COLO829 (cell line): Measurements from ENCODE around the gene CACFD1.
"Not testable (repeated sequence)": the region's sequence is repeated elsewhere in the genome, so short reads cannot be mapped to it uniquely, and the experiment has no call there.

Experiments used
- DNase-seq: peaks from one replicate; pipeline ENCODE4 v3.0.0; 2012; ENCODE audit warnings: low spot score

CACFD1 gene

DNA sequence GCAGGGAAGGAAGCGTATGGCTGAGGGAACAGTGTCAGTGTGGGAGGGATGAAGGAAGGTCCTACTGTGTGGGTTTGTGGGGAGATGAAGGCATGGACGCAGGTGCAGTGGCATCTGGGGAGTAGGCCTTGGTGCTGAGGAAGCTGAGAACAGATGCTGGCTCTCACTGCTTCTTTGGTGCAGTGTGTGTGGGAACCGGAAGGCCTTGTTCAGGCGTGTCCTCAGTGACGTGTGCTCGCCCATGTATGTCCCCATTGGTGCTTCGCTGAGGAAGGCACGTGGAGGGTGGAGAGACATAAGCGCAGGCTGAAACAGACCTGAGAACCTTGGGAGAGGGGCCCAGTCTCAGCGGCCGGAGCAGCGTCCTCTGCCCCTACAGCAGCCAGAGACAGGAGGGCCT is 18.9 kb upstream of the CACFD1 start:
- no peak for DNase-seq

DNA sequence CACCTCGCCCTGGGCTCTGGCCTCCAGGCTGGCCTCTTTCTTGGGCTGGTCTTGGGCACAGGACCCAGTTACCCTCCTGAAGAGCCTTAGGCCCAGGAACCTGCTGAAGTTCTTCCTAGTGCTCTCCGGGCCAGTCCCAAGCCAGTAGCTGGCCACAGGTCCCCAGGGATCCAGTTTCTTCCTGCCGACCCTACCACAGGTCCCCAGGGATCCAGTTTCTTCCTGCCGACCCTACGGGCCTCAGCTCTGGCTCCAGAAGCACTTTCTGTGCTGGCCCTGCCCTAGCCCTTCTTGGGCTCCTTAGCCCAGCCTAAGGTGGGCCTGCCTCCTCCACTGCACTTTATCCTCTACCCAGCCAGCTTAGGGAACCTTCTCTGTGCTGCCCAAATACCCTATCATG is 18.2 kb upstream of the CACFD1 start:
- DNase-seq, result no peak

DNA sequence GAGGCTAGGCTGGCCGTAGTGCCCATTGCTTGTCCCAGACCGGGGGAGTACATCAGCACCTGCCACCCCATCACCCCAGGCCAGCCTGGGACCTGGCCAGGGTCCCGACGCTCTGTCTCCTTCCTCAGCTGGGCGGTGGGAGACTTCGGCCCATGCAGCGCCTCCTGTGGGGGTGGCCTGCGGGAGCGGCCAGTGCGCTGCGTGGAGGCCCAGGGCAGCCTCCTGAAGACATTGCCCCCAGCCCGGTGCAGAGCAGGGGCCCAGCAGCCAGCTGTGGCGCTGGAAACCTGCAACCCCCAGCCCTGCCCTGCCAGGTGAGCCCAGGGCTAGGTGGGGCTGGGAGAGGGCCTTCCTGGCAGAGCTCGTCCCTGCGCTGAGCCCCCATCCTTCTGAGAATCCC is 16.5 kb upstream of the CACFD1 start:
- no peak for DNase-seq

DNA sequence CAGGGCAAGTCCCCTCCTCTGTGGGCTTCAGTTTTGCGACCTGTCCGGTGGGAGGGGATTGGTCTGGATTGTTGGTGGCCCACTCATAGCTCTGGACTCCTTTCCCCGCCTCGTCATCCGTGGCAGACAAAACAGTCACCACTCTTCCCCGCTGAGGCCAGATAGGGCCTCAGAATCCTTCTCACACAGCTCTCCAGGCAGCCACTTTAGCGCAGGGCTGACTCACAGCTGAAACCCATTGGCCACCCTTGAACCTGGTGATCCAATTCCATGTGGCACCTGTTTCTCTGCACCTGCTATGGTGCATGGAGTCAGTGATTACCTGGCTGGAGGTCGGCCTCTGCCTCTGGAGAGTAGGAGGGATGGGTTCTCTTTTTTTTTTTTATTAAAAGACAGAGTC is 15.8 kb upstream of the CACFD1 start:
- DNase-seq, result no peak

DNA sequence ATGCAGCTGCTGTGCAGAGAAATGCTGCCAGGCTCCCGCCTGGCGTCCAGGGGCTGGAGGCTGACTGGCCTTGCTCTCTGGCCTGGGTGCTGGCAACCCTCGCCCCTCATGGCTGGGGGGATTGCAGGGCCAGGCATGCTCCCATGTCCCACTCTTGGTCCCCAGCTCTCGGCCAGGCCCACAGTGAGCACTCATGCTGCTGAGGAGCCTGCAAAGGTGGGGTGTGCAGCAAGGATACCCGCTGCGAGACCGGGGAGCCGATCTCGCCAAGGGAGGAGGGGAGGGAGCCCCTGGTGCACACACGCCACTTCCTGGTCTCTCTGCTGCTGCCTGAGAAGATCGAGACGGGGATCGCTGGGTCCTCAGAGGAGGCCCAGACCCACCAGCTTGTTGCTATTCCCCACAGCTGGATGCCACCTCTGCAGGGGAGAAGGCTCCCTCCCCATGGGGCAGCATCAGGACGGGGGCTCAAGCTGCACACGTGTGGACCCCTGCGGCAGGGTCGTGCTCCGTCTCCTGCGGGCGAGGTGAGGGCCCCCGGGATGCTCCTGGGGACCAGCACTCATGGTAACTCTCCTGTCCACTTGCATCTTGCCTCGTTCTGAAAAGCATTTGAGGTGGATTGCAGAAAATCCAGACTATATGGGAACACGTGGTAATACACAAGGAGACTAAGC is 14.3 kb upstream of the CACFD1 start:
- no peak for DNase-seq

DNA sequence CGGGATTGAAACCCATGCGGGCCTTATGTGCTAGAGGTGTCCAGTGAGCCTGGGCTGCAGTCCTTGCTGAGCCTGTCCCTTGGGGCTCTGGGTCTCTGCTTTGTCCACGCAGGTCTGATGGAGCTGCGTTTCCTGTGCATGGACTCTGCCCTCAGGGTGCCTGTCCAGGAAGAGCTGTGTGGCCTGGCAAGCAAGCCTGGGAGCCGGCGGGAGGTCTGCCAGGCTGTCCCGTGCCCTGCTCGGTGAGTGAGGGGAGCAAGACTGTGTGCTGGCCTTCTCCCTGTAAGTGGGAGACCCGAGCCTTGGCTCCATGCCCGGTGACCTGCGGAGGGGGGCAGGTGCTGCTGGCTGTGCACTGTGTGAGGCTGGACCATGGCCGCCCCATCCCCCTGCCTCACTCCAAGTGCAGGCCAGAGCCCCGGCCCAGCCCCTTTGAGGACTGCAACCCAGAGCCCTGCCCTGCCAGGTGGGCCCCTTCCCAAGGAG is 11.2 kb upstream of the CACFD1 start:
- no peak for DNase-seq

DNA sequence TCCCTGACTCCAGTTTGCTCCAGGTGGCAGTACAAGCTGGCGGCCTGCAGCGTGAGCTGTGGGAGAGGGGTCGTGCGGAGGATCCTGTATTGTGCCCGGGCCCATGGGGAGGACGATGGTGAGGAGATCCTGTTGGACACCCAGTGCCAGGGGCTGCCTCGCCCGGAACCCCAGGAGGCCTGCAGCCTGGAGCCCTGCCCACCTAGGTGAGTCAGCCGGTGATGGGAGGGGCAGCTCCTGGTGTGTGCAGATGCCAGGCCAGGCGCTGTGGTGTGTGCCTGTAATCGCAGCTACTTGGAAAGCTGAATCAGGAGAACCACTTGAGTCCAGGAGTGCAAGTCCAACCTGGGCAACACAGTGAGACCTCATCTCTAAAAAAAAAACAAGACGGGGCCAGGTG is 10.0 kb upstream of the CACFD1 start:
- no peak for DNase-seq

DNA sequence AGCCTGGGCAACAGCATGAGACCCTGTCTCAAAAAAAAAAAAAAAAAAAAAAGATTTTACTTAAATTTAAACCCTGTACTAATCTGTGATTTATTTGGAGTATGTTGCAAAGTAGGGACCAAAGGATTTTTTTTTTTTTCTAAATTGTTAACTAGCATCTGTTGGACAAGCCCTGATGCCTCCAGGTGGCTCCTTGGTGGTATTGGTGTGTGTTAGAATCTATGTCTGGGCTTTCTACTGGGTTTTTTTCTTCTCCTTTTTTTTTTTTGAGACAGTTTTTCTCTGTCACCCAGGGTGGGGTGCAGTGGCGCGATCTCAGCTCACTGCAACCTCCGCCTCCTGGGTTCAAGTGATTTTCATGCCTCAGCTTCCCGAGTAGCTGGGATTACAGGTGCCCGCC is 7.9 kb upstream of the CACFD1 start:
- not testable (repeated sequence) for DNase-seq

DNA sequence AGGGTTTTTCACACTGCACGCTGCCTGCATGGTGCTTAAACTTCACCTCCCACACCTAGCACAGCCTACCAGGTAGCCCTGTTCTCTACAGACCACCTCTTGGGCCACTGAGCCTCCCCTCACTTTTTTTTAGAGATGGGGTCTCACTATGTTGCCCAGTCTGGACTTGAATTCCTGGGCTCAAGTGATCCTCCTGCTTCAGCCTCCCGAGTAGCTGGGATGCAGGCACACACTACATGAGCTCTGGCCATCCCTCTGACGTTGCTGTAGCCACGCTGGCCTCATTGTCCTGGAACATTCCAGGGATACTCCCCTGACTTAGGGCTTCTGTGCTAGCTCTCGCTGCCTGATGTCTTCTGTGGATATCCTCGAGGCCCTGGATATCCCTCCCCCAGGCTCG is 7.2 kb upstream of the CACFD1 start:
- DNase-seq, result no peak

DNA sequence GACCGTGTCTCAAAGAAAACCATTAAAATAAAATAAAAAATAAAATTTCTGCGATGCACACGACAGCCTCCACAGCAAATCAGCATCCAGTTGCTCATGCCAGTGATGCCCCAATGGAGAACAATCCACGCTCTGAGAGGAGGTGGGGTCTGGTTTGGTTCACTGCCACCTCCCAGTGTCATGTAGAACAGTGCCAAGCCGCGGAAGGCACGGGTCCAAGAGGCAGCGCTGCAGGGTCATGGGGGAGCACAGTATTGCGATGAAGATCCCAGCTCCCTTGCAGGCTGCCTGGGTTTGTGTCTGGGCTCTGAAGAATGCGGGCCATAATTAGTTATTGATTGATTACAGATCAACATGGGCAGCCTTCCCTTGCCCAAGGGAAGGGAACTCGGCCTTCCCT is 6.1 kb upstream of the CACFD1 start:
- no peak for DNase-seq

DNA sequence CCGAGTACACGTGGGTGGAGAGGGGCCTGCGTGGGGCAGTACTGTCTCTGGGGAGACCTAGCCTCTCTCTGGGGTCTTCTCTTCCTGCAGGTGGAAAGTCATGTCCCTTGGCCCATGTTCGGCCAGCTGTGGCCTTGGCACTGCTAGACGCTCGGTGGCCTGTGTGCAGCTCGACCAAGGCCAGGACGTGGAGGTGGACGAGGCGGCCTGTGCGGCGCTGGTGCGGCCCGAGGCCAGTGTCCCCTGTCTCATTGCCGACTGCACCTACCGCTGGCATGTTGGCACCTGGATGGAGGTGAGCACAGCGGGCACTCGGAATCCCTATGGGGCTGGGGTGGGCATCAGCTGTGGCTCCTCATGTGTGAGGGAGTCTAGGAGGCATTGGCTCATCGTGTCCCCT is 5.5 kb upstream of the CACFD1 start:
- no peak for DNase-seq

DNA sequence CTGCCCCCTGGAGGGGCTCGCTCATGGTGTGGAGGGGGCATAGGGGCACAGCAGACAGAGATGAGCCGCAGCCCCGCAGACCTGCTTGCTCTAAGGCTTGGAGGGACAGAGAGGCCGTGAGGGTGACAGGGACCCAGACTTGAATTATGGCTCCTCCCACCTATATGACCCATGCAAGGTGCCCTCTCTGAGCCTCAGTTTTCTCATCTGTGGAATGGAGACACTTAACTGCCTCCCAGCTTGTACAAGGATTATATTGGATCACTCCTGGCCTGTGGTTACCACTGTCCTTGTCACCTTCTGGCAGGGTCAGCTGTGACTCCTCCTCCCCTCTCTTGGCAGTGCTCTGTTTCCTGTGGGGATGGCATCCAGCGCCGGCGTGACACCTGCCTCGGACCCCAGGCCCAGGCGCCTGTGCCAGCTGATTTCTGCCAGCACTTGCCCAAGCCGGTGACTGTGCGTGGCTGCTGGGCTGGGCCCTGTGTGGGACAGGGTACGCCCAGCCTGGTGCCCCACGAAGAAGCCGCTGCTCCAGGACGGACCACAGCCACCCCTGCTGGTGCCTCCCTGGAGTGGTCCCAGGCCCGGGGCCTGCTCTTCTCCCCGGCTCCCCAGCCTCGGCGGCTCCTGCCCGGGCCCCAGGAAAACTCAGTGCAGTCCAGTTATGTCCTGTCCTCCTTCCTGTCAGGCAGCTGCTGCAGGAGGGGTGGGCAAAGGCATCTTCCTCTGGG is 4.7 kb upstream of the CACFD1 start:
- no peak for DNase-seq

DNA sequence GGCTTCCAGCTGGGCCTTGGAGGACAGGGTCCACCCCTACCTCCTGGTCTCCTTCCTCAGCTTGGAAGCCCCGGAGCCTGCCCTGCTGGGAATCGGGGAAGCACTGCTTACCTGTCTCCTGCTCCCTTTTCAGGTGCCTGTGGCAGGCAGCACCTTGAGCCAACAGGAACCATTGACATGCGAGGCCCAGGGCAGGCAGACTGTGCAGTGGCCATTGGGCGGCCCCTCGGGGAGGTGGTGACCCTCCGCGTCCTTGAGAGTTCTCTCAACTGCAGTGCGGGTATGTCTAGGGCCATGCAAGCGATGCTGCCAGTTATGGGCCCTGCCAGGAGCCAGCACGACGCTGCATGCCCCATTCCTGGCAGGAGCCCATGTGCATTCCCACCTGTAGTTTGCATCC is 3.8 kb upstream of the CACFD1 start:
- DNase-seq, result no peak

DNA sequence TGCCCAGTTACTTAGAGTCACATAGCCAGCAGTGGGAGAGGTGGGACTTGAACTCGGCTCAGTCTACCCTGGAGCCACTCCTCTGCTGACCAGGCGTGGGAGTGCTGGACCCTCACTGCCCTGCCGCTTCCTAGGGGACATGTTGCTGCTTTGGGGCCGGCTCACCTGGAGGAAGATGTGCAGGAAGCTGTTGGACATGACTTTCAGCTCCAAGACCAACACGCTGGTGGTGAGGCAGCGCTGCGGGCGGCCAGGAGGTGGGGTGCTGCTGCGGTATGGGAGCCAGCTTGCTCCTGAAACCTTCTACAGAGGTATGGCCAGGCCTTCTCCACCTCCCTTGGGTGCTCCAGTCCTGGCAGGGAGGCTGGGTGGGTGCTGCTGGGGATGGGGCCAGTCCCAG is 3.4 kb upstream of the CACFD1 start:
- no peak for DNase-seq

DNA sequence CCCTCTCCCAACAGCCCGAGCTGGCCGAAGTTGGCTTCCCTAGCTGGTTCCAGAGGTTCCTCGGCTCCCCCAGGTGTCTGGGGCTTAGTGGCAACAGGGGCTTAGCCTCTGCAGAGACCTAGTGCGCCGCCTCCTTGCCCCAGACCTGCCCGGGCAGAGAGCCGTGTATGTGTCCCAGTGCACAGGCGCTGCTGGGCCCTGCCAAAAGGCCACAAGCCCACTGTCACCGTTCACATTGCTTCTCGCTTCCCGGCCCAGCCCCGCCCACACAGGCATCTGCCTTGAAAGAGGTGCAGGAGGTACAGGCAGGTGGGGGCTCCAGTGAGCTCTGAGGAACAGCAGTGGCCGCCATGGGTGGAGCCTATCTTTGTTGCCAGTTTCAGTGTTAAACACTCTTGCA is 2.5 kb upstream of the CACFD1 start:
- no peak for DNase-seq

DNA sequence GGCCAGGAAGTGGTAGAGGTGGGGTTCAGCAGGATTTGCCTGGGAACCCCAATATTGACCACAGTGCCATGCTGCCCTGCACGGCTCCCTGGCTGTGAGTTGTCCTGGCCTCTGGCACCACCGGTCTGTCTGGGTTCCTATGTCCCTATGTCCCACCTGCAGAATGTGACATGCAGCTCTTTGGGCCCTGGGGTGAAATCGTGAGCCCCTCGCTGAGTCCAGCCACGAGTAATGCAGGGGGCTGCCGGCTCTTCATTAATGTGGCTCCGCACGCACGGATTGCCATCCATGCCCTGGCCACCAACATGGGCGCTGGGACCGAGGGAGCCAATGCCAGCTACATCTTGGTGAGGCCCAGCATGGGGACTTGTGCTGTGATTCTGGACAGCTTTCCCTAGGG is 2.0 kb upstream of the CACFD1 start:
- DNase-seq, result no peak

DNA sequence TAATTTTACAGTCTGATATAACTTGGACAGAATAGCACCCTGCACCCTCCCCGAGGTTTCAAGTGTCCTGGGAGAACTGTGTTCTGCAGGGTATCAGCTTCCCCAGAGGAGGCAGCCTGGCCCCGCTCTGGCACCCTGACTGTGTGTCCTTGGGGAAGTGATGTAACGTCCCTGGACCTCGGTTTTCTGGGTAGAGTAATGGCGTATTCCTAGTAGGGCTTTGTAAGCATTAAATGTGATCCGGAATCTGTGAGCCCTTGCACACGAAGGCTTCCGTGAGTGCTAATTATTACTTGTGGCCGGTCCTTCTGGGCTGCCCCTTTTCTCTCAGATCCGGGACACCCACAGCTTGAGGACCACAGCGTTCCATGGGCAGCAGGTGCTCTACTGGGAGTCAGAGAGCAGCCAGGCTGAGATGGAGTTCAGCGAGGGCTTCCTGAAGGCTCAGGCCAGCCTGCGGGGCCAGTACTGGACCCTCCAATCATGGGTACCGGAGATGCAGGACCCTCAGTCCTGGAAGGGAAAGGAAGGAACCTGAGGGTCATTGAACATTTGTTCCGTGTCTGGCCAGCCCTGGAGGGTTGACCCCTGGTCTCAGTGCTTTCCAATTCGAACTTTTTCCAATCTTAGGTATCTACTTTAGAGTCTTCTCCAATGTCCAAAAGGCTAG is 1.0 kb upstream of the CACFD1 start:
- DNase-seq, result no peak

DNA sequence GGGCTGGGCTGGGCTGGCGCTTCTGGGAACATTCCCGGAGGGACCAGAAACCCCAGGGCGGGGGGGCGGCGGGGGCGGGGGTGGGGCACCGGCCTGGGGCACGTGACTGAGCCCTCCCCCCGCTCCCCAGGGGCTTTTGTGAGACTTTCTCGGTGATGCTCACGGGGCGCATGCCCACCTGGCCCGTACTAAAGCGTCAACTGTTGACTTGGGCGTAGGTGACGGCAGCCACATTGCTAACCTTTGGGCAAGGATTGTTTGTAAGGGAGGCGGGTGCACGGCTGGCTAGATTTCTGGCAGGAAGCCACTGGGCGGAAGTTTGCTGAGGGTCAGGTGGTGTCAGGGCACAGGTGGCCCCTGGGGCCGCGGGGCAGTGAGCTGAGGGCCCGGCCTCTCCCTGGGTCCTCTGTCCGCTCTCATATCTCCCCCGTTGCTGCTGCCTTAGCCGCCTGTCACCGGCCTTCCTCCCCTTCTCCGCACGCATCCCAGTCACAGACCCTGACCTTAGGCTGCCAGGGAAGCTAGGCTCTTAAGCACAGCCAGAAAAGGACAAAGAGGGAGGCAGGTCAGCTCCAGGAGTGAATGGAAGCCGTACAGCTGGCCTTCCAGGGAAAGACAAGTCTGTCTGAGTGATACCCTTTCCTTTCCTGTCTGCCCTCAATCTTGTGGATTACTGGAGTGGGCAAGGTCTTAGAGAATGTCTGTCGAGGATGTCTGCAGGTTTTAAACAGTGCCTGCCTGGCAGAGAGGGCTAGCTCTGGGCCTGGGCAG is 812 bp downstream of the CACFD1 start:
- DNase-seq, result peak; percentile 51

DNA sequence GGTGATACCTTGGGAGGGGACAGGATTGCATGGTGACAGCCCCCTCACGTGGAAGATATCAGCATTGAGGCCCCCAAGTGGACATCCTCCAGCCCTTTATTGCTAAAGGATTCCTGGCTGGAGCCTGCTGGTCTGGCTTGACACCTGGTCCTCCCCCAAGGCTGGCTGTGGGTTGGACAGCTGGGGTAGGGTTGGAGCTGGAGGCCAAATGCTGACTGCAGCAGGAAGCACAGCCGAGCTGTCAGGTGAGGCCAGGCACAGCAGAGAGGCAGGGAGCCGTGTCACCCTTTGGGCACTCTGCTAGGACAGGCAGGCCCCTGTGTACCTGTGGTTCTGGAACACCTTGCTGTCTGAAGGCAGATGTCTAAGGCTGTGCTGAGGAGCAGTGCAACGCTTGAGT is 2.2 kb downstream of the CACFD1 start:
- no peak for DNase-seq

DNA sequence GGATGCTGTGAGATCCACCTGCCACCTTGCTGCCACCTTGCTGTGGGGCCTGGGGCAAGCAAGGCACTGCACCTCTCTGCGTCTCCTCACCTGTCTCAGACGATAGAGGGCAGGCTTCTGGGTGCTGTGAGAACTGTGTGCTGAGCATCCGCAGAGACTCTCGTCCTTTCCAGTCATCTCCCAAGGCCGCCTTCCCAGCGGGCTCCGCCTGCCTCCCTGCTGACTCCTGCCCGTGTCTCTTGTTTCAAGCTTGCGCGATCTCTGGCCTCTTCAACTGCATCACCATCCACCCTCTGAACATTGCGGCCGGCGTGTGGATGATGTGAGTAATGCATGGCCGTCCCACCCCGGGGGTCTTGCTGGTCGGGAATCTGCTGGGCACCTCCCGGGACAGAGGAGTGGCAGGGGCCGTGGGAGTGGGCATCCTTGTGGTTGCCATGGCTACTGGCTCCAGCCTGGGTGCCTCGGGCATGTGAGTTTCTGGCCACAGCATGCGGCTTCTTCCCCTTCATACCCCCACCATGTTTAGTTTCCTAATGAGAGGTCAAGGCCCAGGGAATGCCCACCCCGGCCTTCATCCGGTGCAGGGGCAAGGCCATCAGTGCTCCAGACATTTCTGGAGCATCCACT is 3.6 kb downstream of the CACFD1 start:
- no peak for DNase-seq

DNA sequence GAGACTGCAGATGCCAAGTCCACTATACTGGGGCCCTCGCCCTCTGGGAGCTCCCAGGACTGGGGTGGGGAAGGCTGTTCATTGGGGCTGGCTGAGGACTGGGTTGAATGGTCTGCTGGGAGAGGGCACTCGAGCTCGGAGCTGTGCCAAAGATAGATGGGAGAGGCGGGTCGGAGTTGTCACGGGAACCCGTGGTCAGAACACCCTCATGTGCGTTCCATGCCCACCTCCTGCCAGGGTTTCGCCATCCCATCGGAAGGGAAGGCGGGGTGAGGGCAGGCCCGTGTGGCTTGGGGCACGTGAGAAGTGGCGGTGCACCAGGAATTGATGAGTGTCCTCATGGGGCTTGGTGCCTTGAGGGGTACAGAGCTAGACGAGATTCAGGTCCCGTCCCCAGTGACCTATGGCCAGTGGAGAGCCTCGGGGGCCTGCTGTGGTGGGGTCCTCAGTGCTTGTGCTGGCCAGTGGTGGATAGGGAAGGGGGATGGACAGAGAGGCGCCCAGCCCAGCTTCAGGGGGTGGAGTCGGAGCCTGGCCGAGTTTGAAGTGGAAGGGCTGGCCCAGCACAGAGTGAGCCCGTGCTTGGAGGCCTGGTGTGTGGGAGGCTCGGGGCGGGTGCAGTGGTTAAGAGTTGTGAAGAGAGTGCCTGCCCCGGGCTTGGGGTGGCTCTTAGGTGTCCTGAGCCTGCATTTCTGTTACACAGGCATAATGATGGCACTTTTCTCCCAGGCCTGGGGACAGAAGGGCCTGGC is 4.3 kb downstream of the CACFD1 start:
- no peak for DNase-seq
